H9 (cell line): ENCODE results near the gene PNPO. TPM values are rescaled to one million over a fixed set of nuclear protein-coding genes. Genes with fewer than 3 reads are reported as not detected.

ENCODE experiments used
- DNase-seq: peaks from one replicate; pipeline ENCODE4 v3.0.0-alpha.2; 2017
- H2AFZ ChIP-seq: one replicate; pipeline ENCODE4 v1.6.1; 2013; ENCODE audit warnings: mild to moderate bottlenecking, low read length, control low read depth, moderate library complexity
- H2AK5ac ChIP-seq: 2 replicates; pipeline ENCODE4 v1.6.1; 2013; ENCODE audit warnings: low read length, control low read depth, mixed read lengths; ENCODE audit not compliant: insufficient read length
- H2BK120ac ChIP-seq: one replicate; pipeline ENCODE4 v1.6.1; 2013; ENCODE audit warnings: low read depth, mild to moderate bottlenecking, low read length, control low read depth, inconsistent platforms; ENCODE audit not compliant: poor library complexity, severe bottlenecking
- H2BK12ac ChIP-seq: 2 replicates; pipeline ENCODE4 v1.6.1; 2013; ENCODE audit warnings: low read length, control low read depth, mixed read lengths, low read depth; ENCODE audit not compliant: insufficient read length
- H2BK15ac ChIP-seq: 2 replicates; pipeline ENCODE4 v1.6.1; 2013; ENCODE audit warnings: low read depth, low read length, control low read depth
- H2BK20ac ChIP-seq: one replicate; pipeline ENCODE4 v1.6.1; 2013; ENCODE audit warnings: low read depth, mild to moderate bottlenecking, low read length, control low read depth, inconsistent platforms; ENCODE audit not compliant: poor library complexity, severe bottlenecking
- H2BK5ac ChIP-seq: 2 replicates; pipeline ENCODE4 v1.6.1; 2013; ENCODE audit warnings: low read length, control low read depth, mixed read lengths; ENCODE audit not compliant: insufficient read length
- H3K14ac ChIP-seq: 2 replicates; pipeline ENCODE4 v1.6.1; 2013; ENCODE audit warnings: low read length, control low read depth; ENCODE audit not compliant: insufficient read depth
- H3K18ac ChIP-seq: 2 replicates; pipeline ENCODE4 v1.6.1; 2013; ENCODE audit warnings: low read depth, mild to moderate bottlenecking, mixed read lengths, low read length, control low read depth; ENCODE audit not compliant: insufficient read length
- H3K23ac ChIP-seq: 2 replicates; pipeline ENCODE4 v1.6.1; 2013; ENCODE audit warnings: low read length, control low read depth, mixed read lengths, low read depth; ENCODE audit not compliant: insufficient read length
- H3K23me2 ChIP-seq: 2 replicates; pipeline ENCODE4 v1.6.1; 2013; ENCODE audit warnings: low read depth, mild to moderate bottlenecking, mixed read lengths, low read length, control low read depth; ENCODE audit not compliant: insufficient read length, poor library complexity, severe bottlenecking
- H3K27ac ChIP-seq: 2 replicates; pipeline ENCODE4 v1.5.1; 2013; ENCODE audit warnings: low read length, control low read depth, mixed read lengths, low read depth; ENCODE audit not compliant: insufficient read length
- H3K27me3 ChIP-seq: 2 replicates; pipeline ENCODE4 v1.6.1; 2013; ENCODE audit warnings: low read length, control low read depth, inconsistent platforms; ENCODE audit not compliant: insufficient read depth
- H3K4ac ChIP-seq: 2 replicates; pipeline ENCODE4 v1.6.1; 2013; ENCODE audit warnings: low read depth, mild to moderate bottlenecking, control low read depth, inconsistent platforms, low read length, moderate library complexity
- H3K4me1 ChIP-seq: 2 replicates; pipeline ENCODE4 v1.6.1; 2013; ENCODE audit warnings: low read length, control low read depth, inconsistent platforms; ENCODE audit not compliant: insufficient read depth
- H3K4me2 ChIP-seq: 2 replicates; pipeline ENCODE4 v1.6.1; 2013; ENCODE audit warnings: low read length, control low read depth, mixed read lengths; ENCODE audit not compliant: insufficient read length, insufficient read depth
- H3K56ac ChIP-seq: 2 replicates; pipeline ENCODE4 v1.6.1; 2013; ENCODE audit warnings: low read depth, mild to moderate bottlenecking, mixed read lengths, low read length, control low read depth; ENCODE audit not compliant: insufficient read length
- H3K79me1 ChIP-seq: 2 replicates; pipeline ENCODE4 v1.6.1; 2013; ENCODE audit warnings: low read depth, mild to moderate bottlenecking, moderate library complexity, low read length, control low read depth, inconsistent platforms; ENCODE audit not compliant: insufficient read depth, poor library complexity, severe bottlenecking
- H3K79me2 ChIP-seq: 2 replicates; pipeline ENCODE4 v1.6.1; 2013; ENCODE audit warnings: low read length, control low read depth, inconsistent platforms; ENCODE audit not compliant: insufficient read depth
- H3K9ac ChIP-seq: 2 replicates; pipeline ENCODE4 v1.6.1; 2013; ENCODE audit warnings: low read length, control low read depth, mixed read lengths; ENCODE audit not compliant: insufficient read length; ENCODE audit errors: extremely low read depth
- H3K9me3 ChIP-seq: one replicate; pipeline ENCODE4 v1.6.1; 2013; ENCODE audit warnings: low read depth, low read length, inconsistent platforms; ENCODE audit not compliant: control insufficient read depth
- H3T11ph ChIP-seq: one replicate; pipeline ENCODE4 v1.6.1; 2013; ENCODE audit warnings: mild to moderate bottlenecking, low read length, control low read depth, inconsistent platforms
- H4K20me1 ChIP-seq: one replicate; pipeline ENCODE4 v1.6.1; 2013; ENCODE audit not compliant: control insufficient read depth, insufficient read length, insufficient read depth
- H4K5ac ChIP-seq: 2 replicates; pipeline ENCODE4 v1.6.1; 2013; ENCODE audit warnings: low read depth, mild to moderate bottlenecking, mixed read lengths, low read length, control low read depth; ENCODE audit not compliant: insufficient read length
- H4K8ac ChIP-seq: replicated peaks from 2 replicates; pipeline ENCODE4 v1.6.1; 2013; ENCODE audit warnings: low read length, control low read depth, mixed read lengths, low read depth; ENCODE audit not compliant: insufficient read length
- H4K91ac ChIP-seq: 2 replicates; pipeline ENCODE4 v1.6.1; 2013; ENCODE audit warnings: low read depth, mild to moderate bottlenecking, moderate library complexity, mixed read lengths, low read length, control low read depth; ENCODE audit not compliant: insufficient read length
- H3K27ac Mint-ChIP-seq, 3 experiments: 2 replicates in 2 of 3; 3 replicates in 1 of 3; pipeline ENCODE4 v1.8.0; 2020 to 2021; ENCODE audit warnings: mixed read lengths in 3 of 3, mild to moderate bottlenecking in 1 of 3, moderate library complexity in 1 of 3
- H3K27me3 Mint-ChIP-seq: 2 replicates; pipeline ENCODE4 v1.8.0; 2021; ENCODE audit warnings: low read depth, mild to moderate bottlenecking, moderate library complexity, mixed read lengths
- H3K36me3 Mint-ChIP-seq, 3 experiments: 2 replicates in 2 of 3; 3 replicates in 1 of 3; pipeline ENCODE4 v1.8.0; 2020 to 2021; ENCODE audit warnings: low read depth in 3 of 3, mixed read lengths in 3 of 3; ENCODE audit not compliant: insufficient read depth in 1 of 3
- H3K4me1 Mint-ChIP-seq, 2 experiments: 2 replicates each; pipeline ENCODE4 v1.8.0; 2020; ENCODE audit warnings: mixed read lengths in 2 of 2
- H3K4me3 Mint-ChIP-seq, 2 experiments: 2 replicates in 1 of 2; 3 replicates in 1 of 2; pipeline ENCODE4 v1.8.0; 2020 to 2021; ENCODE audit warnings: mild to moderate bottlenecking in 2 of 2, mixed read lengths in 2 of 2, moderate library complexity in 1 of 2
- H3K9me3 Mint-ChIP-seq, 2 experiments: 2 replicates in 1 of 2; 3 replicates in 1 of 2; pipeline ENCODE4 v1.8.0; 2020; ENCODE audit warnings: mild to moderate bottlenecking in 2 of 2, mixed read lengths in 2 of 2, moderate library complexity in 1 of 2
- WGBS: extraction: QIAGEN DNeasy Blood & Tissue Kit; methylation state at CpG from one replicate; pipeline ENCODE4 v1.1.7; 2013; ENCODE audit warnings: missing lambda C conversion rate, low lambda C conversion rate, mixed read lengths; ENCODE audit not compliant: insufficient read length; ENCODE audit errors: extremely low coverage; 5-methylcytosine and 5-hydroxymethylcytosine counted together
- total RNA-seq: library from RNA; stranded (reverse); gene quantifications from 2 replicates; pipeline ENCODE4 v1.2.1, GENCODE V29; 2021
- TF ChIP-seq, protein P1 (sequence below): fragments of 200-600 bp; sonication (generic); conservative IDR thresholded peaks from 3 replicates; pipeline ENCODE4 v1.8.0; 2021; ENCODE audit warnings: antibody characterized with exemption, mild to moderate bottlenecking

PNPO gene
- total RNA-seq, 1 experiment from 2014 or later = 6.7 TPM

DNA sequence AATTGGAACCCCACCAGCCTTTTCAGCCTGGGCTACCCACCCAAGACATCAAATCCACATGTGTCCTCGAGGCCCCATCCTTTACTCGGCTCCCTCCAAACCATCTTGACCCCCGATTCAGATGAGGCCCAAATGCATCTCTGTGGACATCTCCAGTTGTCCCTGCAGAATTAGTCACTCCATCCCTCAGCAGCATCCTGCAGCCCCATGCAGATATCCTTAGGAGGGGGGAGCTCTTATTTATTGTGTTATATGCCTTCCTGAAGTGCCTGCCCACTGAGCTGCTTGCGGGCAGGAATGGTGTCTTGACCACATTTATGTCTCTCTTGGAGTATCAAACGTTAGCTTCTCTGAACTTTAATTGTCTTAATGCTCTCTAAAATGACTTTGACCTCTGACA lies 45.1 kb downstream of the PNPO start:
- H2BK120ac ChIP-seq = no peak overlapping the region
- H3K4me2 ChIP-seq = no peak overlapping the region
- no peaks in the 10 kb centered on the region for H3K79me1 ChIP-seq
- peak overlapping the region in 1 of 3 experiments; percentile 92; a peak in 3 of 7 replicates for H3K27ac Mint-ChIP-seq
- no peak overlapping the region for H2BK12ac ChIP-seq
- no peak overlapping the region for H3K4me3 Mint-ChIP-seq
- H2AK5ac ChIP-seq = no peak overlapping the region
- no peak overlapping the region for H3K14ac ChIP-seq
- H3K27me3 ChIP-seq = no peaks in the 10 kb centered on the region; the same call in 1 of the 2 replicates
- no peak for DNase-seq
- H4K20me1 ChIP-seq = no peaks in the 10 kb centered on the region
- H3K27ac ChIP-seq = no peak overlapping the region
- no peak overlapping the region for H4K5ac ChIP-seq
- H2AFZ ChIP-seq = no peak overlapping the region
- H3K4ac ChIP-seq = no peak overlapping the region
- H2BK15ac ChIP-seq = no peak overlapping the region
- no peak overlapping the region for H4K8ac ChIP-seq
- no CpG with 5 or more reads among the region's 5 CpGs for WGBS
- no peaks in the 10 kb centered on the region for H3K9me3 Mint-ChIP-seq
- H2BK20ac ChIP-seq = no peak overlapping the region
- TF ChIP-seq, protein P1, sequence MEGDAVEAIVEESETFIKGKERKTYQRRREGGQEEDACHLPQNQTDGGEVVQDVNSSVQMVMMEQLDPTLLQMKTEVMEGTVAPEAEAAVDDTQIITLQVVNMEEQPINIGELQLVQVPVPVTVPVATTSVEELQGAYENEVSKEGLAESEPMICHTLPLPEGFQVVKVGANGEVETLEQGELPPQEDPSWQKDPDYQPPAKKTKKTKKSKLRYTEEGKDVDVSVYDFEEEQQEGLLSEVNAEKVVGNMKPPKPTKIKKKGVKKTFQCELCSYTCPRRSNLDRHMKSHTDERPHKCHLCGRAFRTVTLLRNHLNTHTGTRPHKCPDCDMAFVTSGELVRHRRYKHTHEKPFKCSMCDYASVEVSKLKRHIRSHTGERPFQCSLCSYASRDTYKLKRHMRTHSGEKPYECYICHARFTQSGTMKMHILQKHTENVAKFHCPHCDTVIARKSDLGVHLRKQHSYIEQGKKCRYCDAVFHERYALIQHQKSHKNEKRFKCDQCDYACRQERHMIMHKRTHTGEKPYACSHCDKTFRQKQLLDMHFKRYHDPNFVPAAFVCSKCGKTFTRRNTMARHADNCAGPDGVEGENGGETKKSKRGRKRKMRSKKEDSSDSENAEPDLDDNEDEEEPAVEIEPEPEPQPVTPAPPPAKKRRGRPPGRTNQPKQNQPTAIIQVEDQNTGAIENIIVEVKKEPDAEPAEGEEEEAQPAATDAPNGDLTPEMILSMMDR = no peak
- no peak overlapping the region for H3K18ac ChIP-seq
- H3K4me1 Mint-ChIP-seq = peaks cover 48 to 54% of the 10 kb centered on the region in 2 experiments
- H3K9me3 ChIP-seq = no peaks in the 10 kb centered on the region
- peaks cover 7 to 20% (median 16%) of the 10 kb centered on the region in 3 experiments; a peak in 6 of 7 replicates for H3K36me3 Mint-ChIP-seq
- no peak overlapping the region for H3K9ac ChIP-seq
- no peak overlapping the region for H3T11ph ChIP-seq
- H3K4me1 ChIP-seq = peaks cover 7% of the 10 kb centered on the region; the same call in 1 of the 2 replicates
- H3K56ac ChIP-seq = no peak overlapping the region
- H3K27me3 Mint-ChIP-seq = peaks cover 3% of the 10 kb centered on the region
- H4K91ac ChIP-seq = no peak overlapping the region
- H3K23ac ChIP-seq = no peak overlapping the region
- H3K79me2 ChIP-seq = no peaks in the 10 kb centered on the region
- no peak overlapping the region for H2BK5ac ChIP-seq
- peaks cover 3% of the 10 kb centered on the region for H3K23me2 ChIP-seq
